MM.1S (cell line): Measurements from ENCODE around the gene BYSL.

Source experiments
- DNase-seq: peaks from one replicate; pipeline ENCODE4 v3.0.0-alpha.2; 2015
- H2AFZ ChIP-seq: fragments of 300-600 bp; sonication (generic); 2 replicates; pipeline ENCODE4 v1.6.0; 2016; ENCODE audit warnings: antibody characterized with exemption, low read length
- H3F3A ChIP-seq: fragments of 300-600 bp; sonication (generic); 2 replicates; pipeline ENCODE4 v1.6.1; 2016; ENCODE audit warnings: mild to moderate bottlenecking, antibody characterized with exemption, low read length, moderate library complexity, mixed read lengths; ENCODE audit not compliant: insufficient read depth
- H3K27ac ChIP-seq: fragments of 300-600 bp; sonication (generic); 2 replicates; pipeline ENCODE4 v1.5.1; 2016; ENCODE audit warnings: mild to moderate bottlenecking, low read length
- H3K27me3 ChIP-seq: fragments of 300-600 bp; sonication (generic); replicated peaks from 2 replicates; pipeline ENCODE4 v1.6.0; 2016; ENCODE audit warnings: low read length; ENCODE audit not compliant: insufficient read depth
- H3K36me3 ChIP-seq: fragments of 300-600 bp; sonication (generic); replicated peaks from 2 replicates; pipeline ENCODE4 v1.6.1; 2016; ENCODE audit warnings: mild to moderate bottlenecking, low read length, mixed read lengths; ENCODE audit not compliant: insufficient read depth
- H3K4me1 ChIP-seq: fragments of 300-600 bp; sonication (generic); 2 replicates; pipeline ENCODE4 v1.6.1; 2016; ENCODE audit warnings: low read length, mixed read lengths
- H3K4me2 ChIP-seq: fragments of 300-600 bp; sonication (generic); 2 replicates; pipeline ENCODE4 v1.6.0; 2016; ENCODE audit warnings: low read depth, low read length
- H3K4me3 ChIP-seq: fragments of 300-600 bp; sonication (generic); 2 replicates; pipeline ENCODE4 v1.5.1; 2016; ENCODE audit warnings: low read length, mixed read lengths
- H3K79me2 ChIP-seq: fragments of 300-600 bp; sonication (generic); 2 replicates; pipeline ENCODE4 v1.6.1; 2016; ENCODE audit warnings: mixed run types, low read length, mixed read lengths
- H3K9ac ChIP-seq: fragments of 300-600 bp; sonication (generic); 2 replicates; pipeline ENCODE4 v1.6.1; 2016; ENCODE audit warnings: low read length, mixed read lengths
- H3K9me2 ChIP-seq: fragments of 300-600 bp; sonication (generic); replicated peaks from 2 replicates; pipeline ENCODE4 v1.6.1; 2016; ENCODE audit warnings: mild to moderate bottlenecking, low read length, mixed read lengths; ENCODE audit not compliant: insufficient read depth
- H3K9me3 ChIP-seq: fragments of 300-600 bp; sonication (generic); replicated peaks from 2 replicates; pipeline ENCODE4 v1.6.1; 2016; ENCODE audit warnings: mild to moderate bottlenecking, low read length, mixed read lengths; ENCODE audit not compliant: insufficient read depth
- H4K20me1 ChIP-seq: fragments of 300-600 bp; sonication (generic); 2 replicates; pipeline ENCODE4 v1.6.1; 2016; ENCODE audit warnings: mild to moderate bottlenecking, low read length, moderate library complexity, mixed read lengths; ENCODE audit not compliant: insufficient read depth
- EZH2 ChIP-seq: fragments of 300-600 bp; sonication (generic); optimal IDR thresholded peaks from 2 replicates; pipeline ENCODE3; 2017; ENCODE audit warnings: low read depth, mild to moderate bottlenecking, antibody characterized with exemption, low read length, mixed read lengths
- EZH2phosphoT487 ChIP-seq: fragments of 300-600 bp; sonication (generic); IDR thresholded peaks from 2 replicates; pipeline ENCODE4 v1.6.1; 2018; ENCODE audit warnings: antibody characterized with exemption, low read length
- TF ChIP-seq, protein P1 (sequence below): fragments of 300-600 bp; sonication (generic); IDR thresholded peaks from 2 replicates; pipeline ENCODE4 v1.5.1; 2016; ENCODE audit warnings: antibody characterized with exemption, low read length, mixed read lengths

The BYSL gene

DNA sequence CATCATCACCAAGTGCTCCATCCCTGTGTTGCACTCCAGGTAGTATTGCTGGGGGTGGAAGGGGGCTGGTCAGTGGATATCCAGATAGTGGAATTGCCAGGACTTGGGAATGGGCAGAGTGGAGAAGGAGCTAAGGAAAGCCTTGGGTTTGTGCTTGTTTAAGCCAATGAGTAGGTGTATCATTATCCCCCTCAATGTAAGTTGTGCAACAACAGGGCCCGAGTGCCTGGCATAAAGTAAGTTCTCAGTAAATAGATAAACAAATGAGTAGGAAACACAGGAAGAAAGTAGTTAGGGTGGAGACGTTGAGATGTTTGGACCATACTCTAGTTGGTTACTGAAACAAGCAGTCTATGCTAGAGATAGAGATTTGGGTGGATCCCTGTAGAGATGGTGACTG is 10.5 kb downstream of the BYSL start:
- Histone ChIP-seq H3K27ac (no peak overlapping the region), H3K79me2 (peaks cover 53% of the 10 kb centered on the region), H2AFZ (no peak overlapping the region), H3K36me3 (peaks cover 37% of the 10 kb centered on the region), H3K4me2 (no peak overlapping the region), H3F3A (peaks cover 20% of the 10 kb centered on the region), H3K9me2 (no peaks in the 10 kb centered on the region), H3K27me3 (no peaks in the 10 kb centered on the region), H3K4me1 (peaks cover 22% of the 10 kb centered on the region), H4K20me1 (0 out of 2 replicates have a peak, but pooled peaks cover 6% of the 10 kb centered on the region), H3K9ac (no peak overlapping the region), H3K4me3 (no peak overlapping the region), H3K9me3 (no peaks in the 10 kb centered on the region)
- no peak for TF ChIP-seq EZH2phosphoT487
- no peak for TF ChIP-seq EZH2
- TF ChIP-seq, protein P1, sequence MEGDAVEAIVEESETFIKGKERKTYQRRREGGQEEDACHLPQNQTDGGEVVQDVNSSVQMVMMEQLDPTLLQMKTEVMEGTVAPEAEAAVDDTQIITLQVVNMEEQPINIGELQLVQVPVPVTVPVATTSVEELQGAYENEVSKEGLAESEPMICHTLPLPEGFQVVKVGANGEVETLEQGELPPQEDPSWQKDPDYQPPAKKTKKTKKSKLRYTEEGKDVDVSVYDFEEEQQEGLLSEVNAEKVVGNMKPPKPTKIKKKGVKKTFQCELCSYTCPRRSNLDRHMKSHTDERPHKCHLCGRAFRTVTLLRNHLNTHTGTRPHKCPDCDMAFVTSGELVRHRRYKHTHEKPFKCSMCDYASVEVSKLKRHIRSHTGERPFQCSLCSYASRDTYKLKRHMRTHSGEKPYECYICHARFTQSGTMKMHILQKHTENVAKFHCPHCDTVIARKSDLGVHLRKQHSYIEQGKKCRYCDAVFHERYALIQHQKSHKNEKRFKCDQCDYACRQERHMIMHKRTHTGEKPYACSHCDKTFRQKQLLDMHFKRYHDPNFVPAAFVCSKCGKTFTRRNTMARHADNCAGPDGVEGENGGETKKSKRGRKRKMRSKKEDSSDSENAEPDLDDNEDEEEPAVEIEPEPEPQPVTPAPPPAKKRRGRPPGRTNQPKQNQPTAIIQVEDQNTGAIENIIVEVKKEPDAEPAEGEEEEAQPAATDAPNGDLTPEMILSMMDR: no peak
- no peak for DNase-seq

DNA sequence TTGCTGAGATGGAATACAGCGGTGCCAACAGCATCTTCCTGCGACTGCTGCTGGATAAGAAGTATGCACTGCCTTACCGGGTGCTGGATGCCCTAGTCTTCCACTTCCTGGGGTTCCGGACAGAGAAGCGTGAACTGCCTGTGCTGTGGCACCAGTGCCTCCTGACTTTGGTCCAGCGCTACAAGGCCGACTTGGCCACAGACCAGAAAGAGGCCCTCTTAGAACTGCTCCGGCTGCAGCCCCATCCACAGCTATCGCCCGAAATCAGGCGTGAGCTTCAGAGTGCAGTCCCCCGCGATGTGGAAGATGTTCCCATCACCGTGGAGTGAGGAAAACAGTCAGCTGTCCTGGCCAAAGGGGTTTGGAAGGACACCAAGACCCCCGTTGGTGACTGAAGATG is 11.1 kb downstream of the BYSL start:
- Histone ChIP-seq H3K4me1 (peaks cover 22% of the 10 kb centered on the region), H3K4me3 (no peak overlapping the region), H3F3A (peaks cover 24% of the 10 kb centered on the region), H3K27ac (no peak overlapping the region), H3K9me2 (no peaks in the 10 kb centered on the region), H3K79me2 (peaks cover 48% of the 10 kb centered on the region), H3K4me2 (no peak overlapping the region), H3K9me3 (no peaks in the 10 kb centered on the region), H2AFZ (no peak overlapping the region), H3K27me3 (no peaks in the 10 kb centered on the region), H3K9ac (no peak overlapping the region), H3K36me3 (peaks cover 33% of the 10 kb centered on the region), H4K20me1 (0 out of 2 replicates have a peak, but pooled peaks cover 6% of the 10 kb centered on the region)
- TF ChIP-seq, protein P1: no peak
- TF ChIP-seq EZH2: no peak
- DNase-seq: no peak

DNA sequence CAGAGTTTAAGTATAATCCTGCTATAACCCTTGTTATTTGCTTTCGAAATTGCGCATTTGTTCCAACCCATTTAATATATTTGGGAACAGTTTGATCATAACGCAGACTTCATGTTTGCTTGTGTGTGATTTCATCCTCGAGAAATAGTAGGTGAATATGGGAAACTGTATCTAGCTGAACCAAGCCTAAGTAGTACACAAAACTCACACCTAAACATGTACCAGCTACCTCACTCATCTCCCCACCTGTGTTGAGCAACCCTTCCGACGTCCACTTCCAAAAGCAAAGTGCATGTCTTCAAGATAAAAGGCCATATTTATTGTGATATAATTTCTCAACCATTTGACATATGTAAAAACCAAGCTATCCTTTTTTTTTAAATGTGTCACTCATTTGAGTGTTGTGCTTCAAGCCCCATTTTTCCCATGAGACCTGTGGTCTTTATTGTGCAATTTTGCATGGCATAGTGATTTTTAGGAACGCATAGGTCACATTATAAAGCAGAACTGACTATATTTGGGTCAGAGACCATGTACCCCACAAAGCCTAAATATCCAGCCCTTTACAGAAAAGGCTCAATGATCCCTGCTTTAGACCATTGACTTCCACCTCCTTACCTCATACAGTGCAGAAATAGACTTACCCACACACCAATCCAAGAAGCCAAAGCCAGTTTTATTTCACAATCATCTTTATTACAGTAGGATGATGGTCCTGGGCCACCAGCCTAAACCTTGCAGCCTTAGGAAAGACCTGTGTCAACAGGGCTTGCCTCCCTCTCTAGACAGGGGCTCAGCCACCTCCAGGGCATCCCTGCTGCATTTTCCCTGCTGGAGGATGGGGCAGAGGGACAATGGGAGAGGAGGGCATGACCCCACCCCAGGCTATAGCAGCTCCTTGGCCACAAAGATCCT is 13.2 kb downstream of the BYSL start:
- H3K36me3 ChIP-seq: peaks cover 20% of the 10 kb centered on the region
- no peaks in the 10 kb centered on the region for H3K27me3 ChIP-seq
- no peaks in the 10 kb centered on the region for H3K9me2 ChIP-seq
- peaks cover 22% of the 10 kb centered on the region for H3K4me1 ChIP-seq
- no peak overlapping the region for H3K4me2 ChIP-seq
- H4K20me1 ChIP-seq: no peaks in the 10 kb centered on the region
- peaks cover 48% of the 10 kb centered on the region for H3K79me2 ChIP-seq
- no peak overlapping the region for H2AFZ ChIP-seq
- no peaks in the 10 kb centered on the region for H3K9me3 ChIP-seq
- H3K9ac ChIP-seq: no peak overlapping the region
- DNase-seq: no peak
- no peak overlapping the region for H3K4me3 ChIP-seq
- TF ChIP-seq, protein P1: no peak
- no peak for TF ChIP-seq EZH2phosphoT487
- no peak for TF ChIP-seq EZH2
- H3K27ac ChIP-seq: no peak overlapping the region
- H3F3A ChIP-seq: peaks cover 24% of the 10 kb centered on the region
